ENCODE results near the gene HCLS1. TPM values are rescaled to one million over a fixed set of nuclear protein-coding genes. Genes with fewer than 3 reads are reported as not detected.

The HCLS1 gene
- total and polyA plus RNA-seq, 2 of the 8 experiments (the other 6 are each of a cell fraction or from before 2014, with no cell fraction given): 0.53 to 1.3 TPM

DNA sequence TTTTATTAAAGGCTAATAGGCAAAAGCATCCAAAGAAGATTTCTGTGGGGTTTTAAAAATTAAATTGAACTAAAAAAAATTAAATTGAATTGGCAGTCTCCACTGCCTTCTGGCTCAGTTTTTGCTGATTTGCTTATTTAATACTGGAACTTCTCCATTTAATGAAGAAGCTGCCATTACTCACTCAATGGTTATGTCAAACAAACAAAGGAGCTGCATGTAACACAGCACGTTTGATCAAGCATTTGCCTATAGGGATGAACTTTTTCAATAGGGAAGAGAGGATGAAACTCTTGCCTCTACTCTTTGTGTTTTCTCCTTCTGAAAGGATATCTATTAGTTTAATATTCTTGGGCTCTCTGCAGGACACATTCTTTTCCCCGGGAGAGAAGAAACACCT lies 4.8 kb upstream of the HCLS1 start:
- Histone ChIP-seq H3K18ac (ENCODE audit: extremely low read depth, low read length) (no peak overlapping the region), H3K23ac (ENCODE audit: insufficient read length) (no peak overlapping the region), H2BK120ac (replicated peaks; ENCODE audit: low read depth, low read length) (no peak overlapping the region), H2BK20ac (ENCODE audit: low read length) (no peak overlapping the region), H3K27me3 (replicated peaks in 1 of 4; ENCODE audit: control insufficient read depth in 3 of 4, extremely low read depth in 1 of 4, insufficient read depth in 3 of 4, low read length in 3 of 4) (no peaks in the 10 kb centered on the region), H3K9ac (replicated peaks in 1 of 4; ENCODE audit: extremely low read depth in 1 of 4, low read depth in 3 of 4, low read length in 3 of 4) (no peak overlapping the region), H2AFZ (ENCODE audit: low read length) (no peak overlapping the region), H3K4ac (replicated peaks; ENCODE audit: insufficient read length, low read depth, low read length) (no peak overlapping the region), H2BK12ac (ENCODE audit: low read depth, low read length) (no peak overlapping the region), H4K8ac (ENCODE audit: extremely low read depth, insufficient read depth, low read length) (no peak overlapping the region), H3K4me1 (replicated peaks in 1 of 4; ENCODE audit: control insufficient read depth in 3 of 4, insufficient read depth in 4 of 4, low read length in 3 of 4) (peaks cover 0 to 6% (median 0%) of the 10 kb centered on the region in 4 experiments; a peak in 2 of 7 replicates), H3K9me3 (ENCODE audit: insufficient read depth in 2 of 2, low read depth in 1 of 2, low read length in 1 of 2) (no peaks in the 10 kb centered on the region), H3K79me1 (ENCODE audit: low read depth, low read length) (no peaks in the 10 kb centered on the region), H3K27ac (ENCODE audit: low read depth, low read length) (no peak overlapping the region), H4K20me1 (replicated peaks in 1 of 2; ENCODE audit: control insufficient read depth in 1 of 2, insufficient read depth in 2 of 2, low read length in 2 of 2) (no peaks in the 10 kb centered on the region), H3K4me2 (ENCODE audit: insufficient read depth in 1 of 2, low read depth in 2 of 2, low read length in 2 of 2) (no peak overlapping the region), H3K14ac (ENCODE audit: insufficient read length) (no peak overlapping the region), H2AK5ac (ENCODE audit: low read depth, low read length) (no peak overlapping the region), H4K91ac (replicated peaks; ENCODE audit: insufficient read length, low read length) (no peak overlapping the region), H3K36me3 (ENCODE audit: control insufficient read depth in 2 of 4, insufficient read depth in 4 of 4, low read length in 3 of 4) (peaks cover 2 to 41% (median 26%) of the 10 kb centered on the region in 4 experiments; a peak in 6 of 8 replicates), H2BK15ac (ENCODE audit: low read length) (no peak overlapping the region), H3K4me3 (ENCODE audit: extremely low read depth in 1 of 4, insufficient read depth in 2 of 4, low read depth in 3 of 4, low read length in 4 of 4) (no peak overlapping the region), H2BK5ac (ENCODE audit: low read depth, low read length) (no peak overlapping the region), H3K56ac (replicated peaks; ENCODE audit: insufficient read length, low read depth, low read length) (no peak overlapping the region), H3K23me2 (ENCODE audit: low read depth, low read length) (no peaks in the 10 kb centered on the region), H4K5ac (ENCODE audit: insufficient read length, low read depth, low read length) (no peak overlapping the region), H3K79me2 (ENCODE audit: control insufficient read depth in 1 of 2, insufficient read depth in 2 of 2, low read length in 2 of 2) (no peaks in the 10 kb centered on the region)
- FAIRE-seq (no peak), DNase-seq (ENCODE audit: low read depth in 1 of 2, low spot score in 2 of 2) (no peak)
- CTCF ChIA-PET (ENCODE audit: partially characterized antibody): interaction anchor here (0.7 kb wide), 1 partner anchor 119 kb away, joined by 3 read pairs; the partner anchor contains the start of gene POLQ
- TF ChIP-seq, protein P1, sequence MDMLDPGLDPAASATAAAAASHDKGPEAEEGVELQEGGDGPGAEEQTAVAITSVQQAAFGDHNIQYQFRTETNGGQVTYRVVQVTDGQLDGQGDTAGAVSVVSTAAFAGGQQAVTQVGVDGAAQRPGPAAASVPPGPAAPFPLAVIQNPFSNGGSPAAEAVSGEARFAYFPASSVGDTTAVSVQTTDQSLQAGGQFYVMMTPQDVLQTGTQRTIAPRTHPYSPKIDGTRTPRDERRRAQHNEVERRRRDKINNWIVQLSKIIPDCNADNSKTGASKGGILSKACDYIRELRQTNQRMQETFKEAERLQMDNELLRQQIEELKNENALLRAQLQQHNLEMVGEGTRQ (IDR thresholded peaks at IDR 0.05; ENCODE audit: low read length): no peak
- TF ChIP-seq BRCA1 (IDR thresholded peaks at IDR 0.05; ENCODE audit: low read depth, low read length) (no peak), HDAC2 (IDR thresholded peaks at IDR 0.05; ENCODE audit: borderline replicate concordance in 1 of 2, low read depth in 2 of 2, low read length in 2 of 2) (no peak), JUND (IDR thresholded peaks at IDR 0.05; ENCODE audit: low read length) (no peak), YY1 (IDR thresholded peaks at IDR 0.05; ENCODE audit: low read depth, low read length) (no peak), SIN3A (conservative IDR thresholded peaks at IDR 0.05 in 1 of 2, IDR thresholded peaks at IDR 0.05 in 1 of 2; ENCODE audit: low read depth in 1 of 2, low read length in 2 of 2) (no peak), CREB1 (IDR thresholded peaks at IDR 0.05) (no peak), KDM4A (IDR thresholded peaks at IDR 0.05; ENCODE audit: low read depth, low read length, severe bottlenecking) (no peak), SP4 (IDR thresholded peaks at IDR 0.05; ENCODE audit: low read length) (no peak), CEBPB (IDR thresholded peaks at IDR 0.05; ENCODE audit: low read depth, low read length) (no peak)
- TF ChIP-seq, protein P2, sequence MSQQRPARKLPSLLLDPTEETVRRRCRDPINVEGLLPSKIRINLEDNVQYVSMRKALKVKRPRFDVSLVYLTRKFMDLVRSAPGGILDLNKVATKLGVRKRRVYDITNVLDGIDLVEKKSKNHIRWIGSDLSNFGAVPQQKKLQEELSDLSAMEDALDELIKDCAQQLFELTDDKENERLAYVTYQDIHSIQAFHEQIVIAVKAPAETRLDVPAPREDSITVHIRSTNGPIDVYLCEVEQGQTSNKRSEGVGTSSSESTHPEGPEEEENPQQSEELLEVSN (IDR thresholded peaks at IDR 0.05): no peak
- POLR2A ChIA-PET (ENCODE audit: partially characterized antibody): interaction anchor here (0.6 kb wide), 1 partner anchor 338 kb away, joined by 3 read pairs; no protein-coding TSS in a partner anchor
- WGBS, 2 experiments (ENCODE audit: extremely low coverage in 1 of 2, insufficient coverage in 1 of 2, insufficient read length in 1 of 2, insufficient replicate concordance in 2 of 2, low coverage in 1 of 2, low lambda C conversion rate in 2 of 2, missing lambda C conversion rate in 1 of 2): 60% methylated on average over 2 of the region's 2 CpGs; no CpG with 5 or more reads in 1 of the 2 experiments
